H9 (cell line): Measurements from ENCODE around the gene DOLPP1. TPM values are rescaled to one million over a fixed set of nuclear protein-coding genes. Genes with fewer than 3 reads are reported as not detected.
"Not testable (repeated sequence)": the region's sequence is repeated elsewhere in the genome, so short reads cannot be mapped to it uniquely, and the experiment has no call there.

Source experiments
- DNase-seq: peaks from one replicate; pipeline ENCODE4 v3.0.0-alpha.2; 2017
- H2AFZ ChIP-seq: one replicate; pipeline ENCODE4 v1.6.1; 2013; ENCODE audit warnings: mild to moderate bottlenecking, low read length, control low read depth, moderate library complexity
- H2AK5ac ChIP-seq: 2 replicates; pipeline ENCODE4 v1.6.1; 2013; ENCODE audit warnings: low read length, control low read depth, mixed read lengths; ENCODE audit not compliant: insufficient read length
- H2BK120ac ChIP-seq: one replicate; pipeline ENCODE4 v1.6.1; 2013; ENCODE audit warnings: low read depth, mild to moderate bottlenecking, low read length, control low read depth, inconsistent platforms; ENCODE audit not compliant: poor library complexity, severe bottlenecking
- H2BK12ac ChIP-seq: 2 replicates; pipeline ENCODE4 v1.6.1; 2013; ENCODE audit warnings: low read length, control low read depth, mixed read lengths, low read depth; ENCODE audit not compliant: insufficient read length
- H2BK15ac ChIP-seq: 2 replicates; pipeline ENCODE4 v1.6.1; 2013; ENCODE audit warnings: low read depth, low read length, control low read depth
- H2BK20ac ChIP-seq: one replicate; pipeline ENCODE4 v1.6.1; 2013; ENCODE audit warnings: low read depth, mild to moderate bottlenecking, low read length, control low read depth, inconsistent platforms; ENCODE audit not compliant: poor library complexity, severe bottlenecking
- H2BK5ac ChIP-seq: 2 replicates; pipeline ENCODE4 v1.6.1; 2013; ENCODE audit warnings: low read length, control low read depth, mixed read lengths; ENCODE audit not compliant: insufficient read length
- H3K14ac ChIP-seq: 2 replicates; pipeline ENCODE4 v1.6.1; 2013; ENCODE audit warnings: low read length, control low read depth; ENCODE audit not compliant: insufficient read depth
- H3K18ac ChIP-seq: 2 replicates; pipeline ENCODE4 v1.6.1; 2013; ENCODE audit warnings: low read depth, mild to moderate bottlenecking, mixed read lengths, low read length, control low read depth; ENCODE audit not compliant: insufficient read length
- H3K23ac ChIP-seq: 2 replicates; pipeline ENCODE4 v1.6.1; 2013; ENCODE audit warnings: low read length, control low read depth, mixed read lengths, low read depth; ENCODE audit not compliant: insufficient read length
- H3K23me2 ChIP-seq: 2 replicates; pipeline ENCODE4 v1.6.1; 2013; ENCODE audit warnings: low read depth, mild to moderate bottlenecking, mixed read lengths, low read length, control low read depth; ENCODE audit not compliant: insufficient read length, poor library complexity, severe bottlenecking
- H3K27ac ChIP-seq: 2 replicates; pipeline ENCODE4 v1.5.1; 2013; ENCODE audit warnings: low read length, control low read depth, mixed read lengths, low read depth; ENCODE audit not compliant: insufficient read length
- H3K27me3 ChIP-seq: 2 replicates; pipeline ENCODE4 v1.6.1; 2013; ENCODE audit warnings: low read length, control low read depth, inconsistent platforms; ENCODE audit not compliant: insufficient read depth
- H3K4ac ChIP-seq: 2 replicates; pipeline ENCODE4 v1.6.1; 2013; ENCODE audit warnings: low read depth, mild to moderate bottlenecking, control low read depth, inconsistent platforms, low read length, moderate library complexity
- H3K4me1 ChIP-seq: 2 replicates; pipeline ENCODE4 v1.6.1; 2013; ENCODE audit warnings: low read length, control low read depth, inconsistent platforms; ENCODE audit not compliant: insufficient read depth
- H3K4me2 ChIP-seq: 2 replicates; pipeline ENCODE4 v1.6.1; 2013; ENCODE audit warnings: low read length, control low read depth, mixed read lengths; ENCODE audit not compliant: insufficient read length, insufficient read depth
- H3K56ac ChIP-seq: 2 replicates; pipeline ENCODE4 v1.6.1; 2013; ENCODE audit warnings: low read depth, mild to moderate bottlenecking, mixed read lengths, low read length, control low read depth; ENCODE audit not compliant: insufficient read length
- H3K79me1 ChIP-seq: 2 replicates; pipeline ENCODE4 v1.6.1; 2013; ENCODE audit warnings: low read depth, mild to moderate bottlenecking, moderate library complexity, low read length, control low read depth, inconsistent platforms; ENCODE audit not compliant: insufficient read depth, poor library complexity, severe bottlenecking
- H3K79me2 ChIP-seq: 2 replicates; pipeline ENCODE4 v1.6.1; 2013; ENCODE audit warnings: low read length, control low read depth, inconsistent platforms; ENCODE audit not compliant: insufficient read depth
- H3K9ac ChIP-seq: 2 replicates; pipeline ENCODE4 v1.6.1; 2013; ENCODE audit warnings: low read length, control low read depth, mixed read lengths; ENCODE audit not compliant: insufficient read length; ENCODE audit errors: extremely low read depth
- H3K9me3 ChIP-seq: one replicate; pipeline ENCODE4 v1.6.1; 2013; ENCODE audit warnings: low read depth, low read length, inconsistent platforms; ENCODE audit not compliant: control insufficient read depth
- H3T11ph ChIP-seq: one replicate; pipeline ENCODE4 v1.6.1; 2013; ENCODE audit warnings: mild to moderate bottlenecking, low read length, control low read depth, inconsistent platforms
- H4K20me1 ChIP-seq: one replicate; pipeline ENCODE4 v1.6.1; 2013; ENCODE audit not compliant: control insufficient read depth, insufficient read length, insufficient read depth
- H4K5ac ChIP-seq: 2 replicates; pipeline ENCODE4 v1.6.1; 2013; ENCODE audit warnings: low read depth, mild to moderate bottlenecking, mixed read lengths, low read length, control low read depth; ENCODE audit not compliant: insufficient read length
- H4K8ac ChIP-seq: replicated peaks from 2 replicates; pipeline ENCODE4 v1.6.1; 2013; ENCODE audit warnings: low read length, control low read depth, mixed read lengths, low read depth; ENCODE audit not compliant: insufficient read length
- H4K91ac ChIP-seq: 2 replicates; pipeline ENCODE4 v1.6.1; 2013; ENCODE audit warnings: low read depth, mild to moderate bottlenecking, moderate library complexity, mixed read lengths, low read length, control low read depth; ENCODE audit not compliant: insufficient read length
- H3K27ac Mint-ChIP-seq, 3 experiments: 2 replicates in 2 of 3; 3 replicates in 1 of 3; pipeline ENCODE4 v1.8.0; 2020 to 2021; ENCODE audit warnings: mixed read lengths in 3 of 3, mild to moderate bottlenecking in 1 of 3, moderate library complexity in 1 of 3
- H3K27me3 Mint-ChIP-seq: 2 replicates; pipeline ENCODE4 v1.8.0; 2021; ENCODE audit warnings: low read depth, mild to moderate bottlenecking, moderate library complexity, mixed read lengths
- H3K36me3 Mint-ChIP-seq, 3 experiments: 2 replicates in 2 of 3; 3 replicates in 1 of 3; pipeline ENCODE4 v1.8.0; 2020 to 2021; ENCODE audit warnings: low read depth in 3 of 3, mixed read lengths in 3 of 3; ENCODE audit not compliant: insufficient read depth in 1 of 3
- H3K4me1 Mint-ChIP-seq, 2 experiments: 2 replicates each; pipeline ENCODE4 v1.8.0; 2020; ENCODE audit warnings: mixed read lengths in 2 of 2
- H3K4me3 Mint-ChIP-seq, 2 experiments: 2 replicates in 1 of 2; 3 replicates in 1 of 2; pipeline ENCODE4 v1.8.0; 2020 to 2021; ENCODE audit warnings: mild to moderate bottlenecking in 2 of 2, mixed read lengths in 2 of 2, moderate library complexity in 1 of 2
- H3K9me3 Mint-ChIP-seq, 2 experiments: 2 replicates in 1 of 2; 3 replicates in 1 of 2; pipeline ENCODE4 v1.8.0; 2020; ENCODE audit warnings: mild to moderate bottlenecking in 2 of 2, mixed read lengths in 2 of 2, moderate library complexity in 1 of 2
- CTCF ChIP-seq: fragments of 200-600 bp; sonication (generic); conservative IDR thresholded peaks from 3 replicates; pipeline ENCODE4 v1.8.0; 2021; ENCODE audit warnings: antibody characterized with exemption, mild to moderate bottlenecking
- WGBS: extraction: QIAGEN DNeasy Blood & Tissue Kit; methylation state at CpG from one replicate; pipeline ENCODE4 v1.1.7; 2013; ENCODE audit warnings: missing lambda C conversion rate, low lambda C conversion rate, mixed read lengths; ENCODE audit not compliant: insufficient read length; ENCODE audit errors: extremely low coverage; 5-methylcytosine and 5-hydroxymethylcytosine counted together
- total RNA-seq: library from RNA; stranded (reverse); gene quantifications from 2 replicates; pipeline ENCODE4 v1.2.1, GENCODE V29; 2021

The DOLPP1 gene
- total RNA-seq, 1 experiment from 2014 or later, result 42.6 TPM

- no CpG with 5 or more reads among the region's 8 CpGs for WGBS
- peaks cover 18 to 34% of the 10 kb centered on the region in 2 experiments for H3K4me1 Mint-ChIP-seq
- DNase-seq, result no peak
- H2AFZ ChIP-seq, result no peak overlapping the region
- no peak overlapping the region for H2AK5ac ChIP-seq
- no peak for TF ChIP-seq CTCF
- H3K14ac ChIP-seq, result no peak overlapping the region
- no peak overlapping the region for H3K4me2 ChIP-seq
- H3K27me3 ChIP-seq, result no peaks in the 10 kb centered on the region
- H2BK12ac ChIP-seq, result no peak overlapping the region
- H3K4me1 ChIP-seq, result no peaks in the 10 kb centered on the region
- no peak overlapping the region for H3K4ac ChIP-seq
- no peak overlapping the region for H2BK120ac ChIP-seq
- H3K9ac ChIP-seq, result no peak overlapping the region
- no peaks in the 10 kb centered on the region for H4K20me1 ChIP-seq
- H3K27ac Mint-ChIP-seq, result no peak overlapping the region
- no peak overlapping the region for H2BK5ac ChIP-seq
- no peaks in the 10 kb centered on the region for H3K79me1 ChIP-seq
- H3K23me2 ChIP-seq, result peaks cover 7% of the 10 kb centered on the region
- no peak overlapping the region for H3K56ac ChIP-seq
- H3K18ac ChIP-seq, result no peak overlapping the region
- no peak overlapping the region for H2BK20ac ChIP-seq
- H4K91ac ChIP-seq, result no peak overlapping the region
- H2BK15ac ChIP-seq, result no peak overlapping the region
- no peaks in the 10 kb centered on the region for H3K9me3 ChIP-seq
- H4K8ac ChIP-seq, result no peak overlapping the region
- H3K27ac ChIP-seq, result no peak overlapping the region
- H3K79me2 ChIP-seq, result peaks cover under 1% of the 10 kb centered on the region; the same call in 1 of the 2 replicates
- H3K4me3 Mint-ChIP-seq, result no peak overlapping the region
- no peaks in the 10 kb centered on the region for H3K36me3 Mint-ChIP-seq
- no peak overlapping the region for H3T11ph ChIP-seq
- H3K9me3 Mint-ChIP-seq, result no peaks in the 10 kb centered on the region
- H3K27me3 Mint-ChIP-seq, result no peaks in the 10 kb centered on the region
- H4K5ac ChIP-seq, result no peak overlapping the region
- H3K23ac ChIP-seq, result no peak overlapping the region
Measured at GRCh38 chr9:129033216-129033615, 47.7 kb upstream of the DOLPP1 start.

- H4K20me1 ChIP-seq, H2BK120ac ChIP-seq, H4K8ac ChIP-seq, H3T11ph ChIP-seq, H3K56ac ChIP-seq, H2BK20ac ChIP-seq, H3K23me2 ChIP-seq, H3K27me3 Mint-ChIP-seq, H2BK15ac ChIP-seq, H3K9me3 ChIP-seq, H3K4me1 ChIP-seq, H3K79me1 ChIP-seq, H2AK5ac ChIP-seq, H3K23ac ChIP-seq, H4K91ac ChIP-seq, DNase-seq, H3K36me3 Mint-ChIP-seq, H3K9me3 Mint-ChIP-seq, H3K79me2 ChIP-seq, H2BK5ac ChIP-seq, H4K5ac ChIP-seq, H3K27me3 ChIP-seq, H3K27ac ChIP-seq, H2BK12ac ChIP-seq, H3K4ac ChIP-seq: not testable (repeated sequence)
- H3K18ac ChIP-seq, result peak overlapping the region; percentile 49
- no CpG with 5 or more reads among the region's 13 CpGs for WGBS
- peak overlapping the region; percentile 81 for H2AFZ ChIP-seq
- H3K27ac Mint-ChIP-seq, result peak overlapping the region; percentile 65 to 94 (median 76); a peak in 5 of 7 replicates
- peaks cover 18 to 27% of the 10 kb centered on the region in 2 experiments for H3K4me1 Mint-ChIP-seq
- H3K14ac ChIP-seq, result peak overlapping the region; percentile 8; the same call in 1 of the 2 replicates
- peak overlapping the region; percentile 97 to 99 for H3K4me3 Mint-ChIP-seq
- peak overlapping the region; percentile 32 for H3K9ac ChIP-seq
- H3K4me2 ChIP-seq, result peak overlapping the region; percentile 28
Measured at GRCh38 chr9:129035838-129036237, 45.1 kb upstream of the DOLPP1 start.
